NCI-H2196 (cell line): ENCODE measurements around the gene COX6B1.
"Not testable (repeated sequence)": the region's sequence is repeated elsewhere in the genome, so short reads cannot be mapped to it uniquely, and the experiment has no call there.

Experiments used
- DNase-seq: peaks from one replicate; lab custom pipeline; 2025; ENCODE audit not compliant: unreplicated experiment; lab: John Stamatoyannopoulos, UW

COX6B1 gene

DNA sequence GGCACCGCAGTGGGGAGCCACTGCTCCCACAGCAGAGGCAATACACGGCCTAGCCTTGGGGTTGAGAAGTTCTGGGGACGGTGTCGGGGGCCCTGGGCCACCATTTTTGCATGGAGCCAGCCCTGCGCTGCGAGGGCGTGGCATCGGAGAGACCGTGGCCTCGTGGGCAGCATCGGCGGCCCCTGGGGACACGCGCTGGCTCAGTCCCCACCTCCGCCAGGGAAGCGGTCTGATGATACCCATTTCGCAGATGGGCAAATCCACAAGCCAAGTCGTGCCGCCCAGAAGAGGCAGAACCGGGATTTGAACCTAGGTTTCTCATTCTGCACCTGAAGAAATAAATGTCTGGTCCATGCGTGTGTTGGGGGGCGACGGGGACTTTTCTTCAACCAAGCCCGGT lies 17.0 kb downstream of the COX6B1 start:
- DNase-seq, result no peak

DNA sequence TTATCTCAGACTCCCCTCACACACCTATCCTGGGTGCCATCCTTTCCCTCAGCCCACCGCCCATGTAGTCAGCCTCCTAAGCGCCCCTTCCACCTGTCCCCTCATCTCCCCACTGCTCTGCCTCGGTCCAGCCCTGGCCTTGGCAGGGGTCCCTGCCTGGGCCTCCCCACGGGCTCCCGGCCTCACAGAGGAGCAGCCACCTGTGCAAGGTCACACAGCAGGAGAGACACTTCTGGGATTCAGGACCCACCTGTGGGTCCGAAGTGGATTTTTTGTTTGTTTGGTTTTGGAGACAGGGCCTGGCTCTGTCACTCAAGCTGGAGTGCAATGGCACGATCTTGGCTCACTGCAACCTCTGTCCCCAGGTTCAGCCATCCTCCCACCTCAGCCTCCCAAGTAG lies 17.5 kb downstream of the COX6B1 start:
- no peak for DNase-seq

DNA sequence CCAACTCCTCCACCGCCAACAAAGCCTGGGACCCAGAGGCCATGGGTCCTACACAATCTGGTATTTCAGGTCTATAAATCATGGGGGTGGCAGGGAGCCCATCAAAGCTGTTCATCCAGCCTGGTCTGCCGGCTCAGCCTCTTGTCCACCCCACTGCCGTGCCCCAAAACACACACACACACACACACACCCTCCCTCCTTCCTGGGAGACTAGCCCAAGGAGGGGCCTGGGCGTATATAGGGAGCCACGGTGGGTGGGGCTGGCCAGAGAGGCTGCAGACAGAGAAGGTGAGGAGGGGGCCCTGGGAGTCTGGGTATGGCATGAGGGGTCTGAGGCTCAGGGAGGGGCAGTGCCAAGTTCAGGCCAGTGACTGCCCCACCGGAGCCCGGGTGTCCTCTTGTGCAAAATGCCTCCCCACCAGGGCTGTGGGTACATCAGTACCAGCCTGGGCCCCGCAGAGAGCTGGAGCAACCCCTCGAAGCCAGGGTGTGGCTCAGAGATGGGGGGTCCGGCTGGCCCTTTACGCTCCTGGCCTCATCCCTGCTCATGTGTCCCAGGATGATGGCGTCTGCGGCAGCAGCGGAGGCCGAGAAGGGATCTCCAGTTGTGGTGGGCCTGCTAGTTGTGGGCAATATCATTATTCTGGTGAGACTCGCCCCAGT lies 18.3 kb downstream of the COX6B1 start, which contains the start of gene UPK1A:
TSS of gene UPK1A (plus strand) at position 267 of the 663 bp plus-strand sequence. CDS start at position 563, 296 bp downstream.
- no peak for DNase-seq

DNA sequence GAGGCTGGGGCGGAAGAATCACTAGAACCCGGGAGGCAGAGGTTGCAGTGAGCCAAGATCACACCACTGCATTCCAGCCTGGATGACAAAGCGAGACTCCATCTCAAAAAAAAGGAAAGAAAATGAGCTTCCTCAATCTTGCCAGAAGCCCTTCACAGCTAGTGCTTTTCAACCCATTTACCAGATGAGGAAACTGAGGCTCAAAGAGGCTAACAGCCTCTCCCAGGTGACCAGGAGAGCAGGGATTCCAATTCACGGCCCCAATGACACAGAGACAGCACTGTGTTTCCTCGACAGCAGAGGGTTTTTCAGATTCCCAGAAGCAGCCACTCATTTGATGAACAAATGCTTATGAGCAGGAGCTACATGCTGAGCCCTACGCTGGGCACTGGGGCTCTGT lies 21.4 kb downstream of the COX6B1 start:
- no peak for DNase-seq

DNA sequence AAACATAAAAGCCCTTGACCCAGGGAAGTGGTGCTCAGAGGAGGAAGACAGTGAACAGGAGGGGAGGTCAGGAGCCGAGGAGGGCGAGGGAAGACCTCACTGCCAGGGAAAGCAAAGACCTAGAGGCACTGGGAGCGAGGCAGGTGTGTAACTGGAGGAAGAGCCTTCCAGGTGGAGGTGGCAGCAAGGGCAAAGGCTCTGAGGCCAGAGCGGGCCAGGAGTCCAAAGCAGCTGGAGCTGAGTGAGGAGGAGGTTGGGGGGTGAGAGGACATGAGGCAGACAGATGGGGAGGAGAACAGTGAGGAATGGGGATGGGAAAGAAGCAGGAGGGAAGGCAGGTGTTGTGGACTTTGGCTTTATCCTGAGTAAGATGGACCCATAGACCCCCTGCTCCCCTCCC lies 21.9 kb downstream of the COX6B1 start:
- no peak for DNase-seq

DNA sequence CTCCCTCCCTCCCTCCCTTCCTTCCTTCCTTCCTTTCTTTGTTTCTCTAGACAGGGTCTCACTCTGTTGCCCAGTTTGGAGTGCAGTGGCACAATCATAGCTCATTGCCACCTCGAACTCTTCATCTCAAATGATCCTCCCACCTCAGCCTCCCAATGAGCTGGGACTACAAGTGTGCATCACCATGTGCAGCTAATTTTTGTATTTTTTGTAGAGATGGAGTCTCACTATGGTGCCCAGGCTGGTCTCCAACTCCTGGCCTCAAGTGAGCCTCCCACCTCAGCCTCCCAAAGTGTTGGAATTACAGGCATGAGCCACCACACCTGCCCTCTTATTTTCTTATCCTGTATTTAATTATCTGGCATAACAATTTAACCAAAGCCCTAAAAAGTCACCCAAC lies 22.6 kb downstream of the COX6B1 start:
- DNase-seq, result no peak

DNA sequence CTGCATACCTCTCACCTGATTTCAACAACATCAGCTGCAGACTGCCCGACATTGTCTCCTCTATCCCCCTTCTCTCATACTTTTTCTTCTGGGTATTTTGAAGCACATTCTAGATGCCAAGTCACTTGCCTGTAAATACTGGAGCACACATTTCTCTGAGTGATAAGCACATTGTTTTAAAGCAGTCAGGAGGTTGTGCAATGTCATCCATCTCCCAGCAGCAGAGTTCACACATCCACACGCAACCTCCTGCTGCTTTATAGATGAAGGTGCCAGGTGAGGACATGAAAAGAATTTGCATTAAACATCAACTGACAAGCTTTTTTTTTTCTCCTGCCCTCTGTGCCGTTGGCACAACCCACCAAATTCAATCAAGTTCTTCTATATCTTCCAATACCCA lies 23.7 kb downstream of the COX6B1 start:
- no peak for DNase-seq

DNA sequence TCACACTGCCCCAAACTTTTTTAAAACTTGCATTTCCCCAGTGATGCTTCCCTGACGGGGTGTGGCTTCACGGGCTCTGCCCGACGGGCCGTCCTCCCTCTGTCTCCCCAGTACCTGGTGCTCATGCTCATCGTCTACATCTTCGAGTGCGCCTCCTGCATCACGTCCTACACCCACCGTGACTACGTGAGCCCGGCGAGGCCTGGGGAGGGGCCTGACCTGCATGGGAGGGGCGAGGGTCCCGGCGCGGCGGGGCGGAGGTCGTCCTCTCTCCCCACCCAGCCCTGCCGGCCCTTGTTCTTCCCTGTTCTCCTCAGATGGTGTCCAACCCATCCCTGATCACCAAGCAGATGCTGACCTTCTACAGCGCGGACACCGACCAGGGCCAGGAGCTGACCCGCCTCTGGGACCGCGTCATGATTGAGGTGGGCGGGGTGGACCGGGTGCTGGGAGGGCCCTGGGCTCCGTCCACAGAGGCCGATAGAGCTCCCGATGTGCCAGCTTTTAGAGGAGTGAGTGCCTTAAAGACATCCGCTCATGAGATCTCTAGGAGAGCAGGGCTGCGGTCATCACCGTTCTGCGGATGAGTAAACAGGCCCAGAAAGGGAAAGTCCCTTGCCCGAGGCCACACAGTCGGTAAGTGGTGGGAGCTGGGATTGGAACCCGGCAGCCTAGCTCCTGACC lies 25.1 kb downstream of the COX6B1 start:
- peak; percentile 60 for DNase-seq

DNA sequence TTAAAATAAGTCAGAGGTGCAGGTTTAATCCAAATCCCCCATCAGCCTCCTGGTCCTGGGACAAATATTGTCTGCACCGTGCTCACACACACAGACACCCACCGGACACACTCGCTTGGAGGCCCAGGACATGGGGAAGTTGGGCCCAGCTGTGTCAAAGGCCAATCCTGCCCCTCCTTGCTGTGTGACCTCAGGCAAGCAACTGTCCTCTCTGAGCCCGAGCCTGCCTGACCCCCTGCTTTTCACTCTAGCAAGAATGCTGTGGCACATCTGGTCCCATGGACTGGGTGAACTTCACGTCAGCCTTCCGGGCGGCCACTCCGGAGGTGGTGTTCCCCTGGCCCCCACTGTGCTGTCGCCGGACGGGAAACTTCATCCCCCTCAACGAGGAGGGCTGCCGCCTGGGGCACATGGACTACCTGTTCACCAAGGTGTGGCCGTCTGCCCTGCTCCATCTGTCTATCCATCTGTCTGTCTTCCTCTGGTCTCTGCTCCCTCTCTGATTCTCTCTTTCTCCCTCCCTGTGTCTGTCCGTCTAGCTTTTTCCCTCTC lies 27.5 kb downstream of the COX6B1 start:
- no peak for DNase-seq

DNA sequence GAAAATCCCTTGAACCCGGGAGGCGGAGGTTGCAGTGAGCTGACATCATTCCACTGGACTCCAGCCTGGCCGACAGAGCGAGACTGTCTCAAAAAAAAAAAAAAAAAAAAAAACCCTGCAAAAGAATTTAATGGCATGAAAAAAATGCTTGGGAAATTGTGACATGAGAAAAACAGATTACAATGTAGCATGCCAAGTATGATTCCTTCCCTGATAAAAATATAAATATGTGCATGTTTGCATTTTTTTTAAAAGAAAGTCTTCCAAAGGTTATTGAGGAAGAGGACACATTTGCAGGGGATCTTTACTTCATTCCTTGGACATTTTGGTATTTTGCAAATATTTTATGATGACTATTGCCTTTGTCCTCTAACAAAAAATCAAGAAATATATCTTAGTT lies 41.7 kb downstream of the COX6B1 start:
- no peak for DNase-seq

DNA sequence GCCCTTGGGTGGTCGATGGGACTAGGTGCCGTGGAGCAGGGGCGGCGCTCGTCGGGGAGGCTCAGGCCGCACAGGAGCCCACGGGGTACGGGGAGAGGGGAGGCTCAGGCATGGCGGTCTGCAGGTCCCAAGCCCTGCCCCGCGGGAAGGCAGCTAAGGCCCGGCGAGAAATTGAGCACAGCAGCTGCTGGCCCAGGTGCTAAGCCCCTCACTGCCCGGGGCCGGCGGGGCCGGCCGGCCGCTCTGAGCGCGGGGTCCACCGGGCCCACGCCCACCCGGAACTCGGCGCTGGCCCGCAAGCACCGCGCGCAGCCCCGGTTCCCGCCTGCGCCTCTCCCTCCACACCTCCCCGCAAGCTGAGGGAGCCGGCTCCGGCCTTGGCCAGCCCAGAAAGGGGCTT lies 43.0 kb downstream of the COX6B1 start:
- not testable (repeated sequence) for DNase-seq

DNA sequence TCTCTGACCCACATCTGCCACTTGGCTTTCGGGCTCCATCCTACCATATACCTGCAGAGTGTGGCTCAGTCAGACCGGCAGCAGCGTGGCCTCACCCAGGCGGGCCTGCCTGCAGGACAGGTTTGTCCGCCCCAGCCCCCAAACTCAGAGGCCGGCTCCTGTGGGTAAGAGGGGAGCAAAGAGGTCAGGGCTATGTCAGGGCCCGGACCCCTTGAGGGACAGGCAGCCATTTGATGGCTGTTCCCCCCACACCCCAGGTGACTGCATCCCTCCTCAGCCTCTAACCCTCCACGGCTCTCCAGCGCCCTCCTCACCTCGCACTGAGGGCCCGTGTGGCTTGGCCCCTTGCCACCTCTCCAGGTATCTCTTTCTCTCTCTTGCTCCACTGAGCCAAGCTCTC lies 43.9 kb downstream of the COX6B1 start:
- no peak for DNase-seq

DNA sequence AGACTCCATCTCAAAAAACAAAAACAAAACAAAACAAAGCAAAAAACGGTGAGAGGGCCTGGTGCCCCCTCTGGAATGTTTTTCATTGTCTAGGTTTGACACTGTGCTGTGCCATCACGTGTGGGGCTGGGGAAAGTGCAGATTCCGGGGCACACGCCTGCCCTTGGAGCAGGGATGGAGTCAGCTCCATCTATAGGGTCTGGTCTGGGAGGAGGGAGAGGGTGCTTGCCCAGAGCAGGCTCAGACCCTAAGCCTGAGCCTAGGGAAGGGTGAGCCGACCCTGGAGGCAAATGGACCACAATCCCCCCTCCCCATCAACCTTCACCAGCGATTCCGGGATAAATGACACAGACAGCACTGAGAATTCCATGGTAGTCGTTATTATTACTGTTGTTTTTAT lies 45.3 kb downstream of the COX6B1 start:
- DNase-seq, result no peak

DNA sequence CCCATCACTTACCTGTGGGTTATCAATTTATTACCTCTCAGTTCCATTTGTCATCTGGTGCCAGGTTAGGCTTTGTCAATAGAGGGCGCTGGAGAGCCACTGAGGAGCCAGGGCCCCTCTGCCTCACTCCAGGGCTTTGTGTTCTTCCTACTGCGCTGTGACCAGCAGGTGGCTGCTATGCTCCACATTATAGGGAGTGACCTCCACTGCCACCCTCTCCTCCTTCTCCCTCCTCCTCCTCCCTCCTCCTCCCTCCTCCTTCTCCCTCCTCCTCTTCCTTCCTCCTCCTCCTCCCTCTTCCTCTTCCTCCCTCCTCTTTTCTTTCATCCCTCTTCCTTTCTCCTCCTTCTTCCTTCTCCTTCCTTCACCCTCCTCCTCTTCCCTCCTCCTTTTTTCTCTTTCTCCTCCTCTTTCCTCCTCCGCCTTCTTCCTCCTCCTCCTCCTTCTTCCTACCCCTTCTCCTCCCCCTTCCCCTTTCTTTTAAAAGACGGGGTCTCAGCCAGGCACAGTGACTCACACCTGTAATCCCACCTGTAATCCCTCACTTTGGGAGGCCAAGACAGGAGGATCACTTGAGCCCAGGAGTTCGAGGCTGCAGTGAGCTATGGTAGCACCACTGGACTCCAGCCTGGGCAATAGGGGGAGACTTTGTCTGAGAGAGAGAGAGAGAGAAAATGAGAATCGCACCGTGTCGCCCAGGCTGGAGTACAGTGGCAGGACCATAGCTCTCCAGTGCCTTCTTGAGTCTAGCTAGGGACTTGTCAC lies 45.9 kb downstream of the COX6B1 start:
- peak; percentile 91 for DNase-seq

DNA sequence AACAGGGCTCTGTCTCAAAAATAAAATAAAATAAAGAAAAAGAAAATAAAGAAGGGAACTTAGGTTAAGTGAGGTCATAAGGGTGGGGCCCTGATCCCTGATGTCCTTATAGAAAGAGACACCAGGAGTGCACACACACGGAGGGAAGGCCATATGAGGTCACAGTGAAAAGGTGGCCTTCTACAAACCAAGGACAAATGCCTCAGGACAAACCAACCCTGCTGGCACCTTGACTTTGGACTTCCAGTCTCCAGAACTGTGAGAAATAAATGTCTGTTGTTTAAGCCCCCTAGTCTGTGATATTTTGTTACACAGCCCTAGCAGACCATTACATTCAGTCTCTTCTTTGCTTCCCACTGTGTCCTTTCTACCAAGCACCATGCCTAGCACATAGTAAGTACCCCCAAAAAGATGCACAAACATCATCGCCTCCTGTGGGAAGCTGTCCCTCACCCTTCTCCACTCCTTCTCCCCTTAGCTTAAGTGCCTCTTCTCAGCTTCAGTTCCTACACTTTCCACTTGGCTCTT lies 47.8 kb downstream of the COX6B1 start:
- DNase-seq, result no peak

DNA sequence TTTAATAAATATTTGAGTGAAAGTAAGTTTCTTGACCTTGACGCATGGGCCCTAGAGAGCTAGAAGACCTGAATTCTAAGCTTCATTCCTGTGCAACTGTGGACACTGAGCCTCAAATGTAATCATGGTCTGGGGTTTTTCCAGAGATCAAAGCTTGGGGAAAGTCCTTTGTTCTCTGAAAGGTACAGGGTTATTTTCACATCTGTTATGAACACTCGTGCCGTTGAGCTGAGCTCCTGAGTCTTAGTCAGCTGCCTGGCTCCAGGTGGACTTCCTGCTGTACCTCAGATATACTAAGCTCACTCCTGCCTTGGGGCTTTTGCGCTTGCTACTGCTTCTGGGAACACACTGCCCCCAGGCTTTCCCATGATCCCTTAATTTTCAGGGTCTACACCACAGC lies 48.7 kb downstream of the COX6B1 start:
- DNase-seq, result no peak

DNA sequence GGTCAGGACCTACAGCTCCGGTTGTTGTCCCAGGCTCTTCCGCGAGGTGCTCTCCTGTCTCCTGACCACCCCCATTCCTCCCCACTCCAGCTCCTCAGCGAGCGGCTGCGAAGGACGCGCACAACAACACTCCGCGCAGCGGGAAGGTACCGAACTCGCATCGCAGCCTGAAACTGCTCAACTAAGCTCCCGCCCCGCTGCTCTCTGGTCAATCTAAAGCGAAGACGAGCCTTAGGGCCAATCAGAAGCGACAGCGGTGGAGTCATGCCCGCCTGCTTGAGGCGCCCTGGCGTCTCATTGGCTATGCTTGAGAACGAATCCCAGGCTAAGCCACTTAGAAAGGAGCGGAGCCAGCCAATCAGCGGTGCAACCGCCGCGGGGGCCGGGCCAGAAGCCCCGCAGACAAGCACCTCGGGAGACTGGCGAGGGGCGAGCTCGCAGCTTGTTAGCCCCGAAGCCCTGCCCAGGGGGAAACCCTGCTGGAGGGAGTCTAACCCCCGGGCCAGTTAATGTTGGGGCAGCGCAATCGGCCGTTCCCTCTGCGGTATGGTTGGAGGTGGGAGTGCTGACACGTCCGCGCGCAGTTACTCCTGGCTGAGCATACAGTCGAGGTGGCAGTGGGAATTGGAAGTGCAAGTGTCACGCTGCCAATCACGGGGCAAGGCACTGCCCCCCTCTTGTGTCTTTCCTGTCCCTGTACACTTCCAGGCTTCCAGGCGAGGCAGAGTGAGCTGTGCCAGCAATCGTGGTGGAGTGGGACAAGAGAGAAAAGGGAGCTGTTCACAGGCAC lies 54.3 kb downstream of the COX6B1 start:
- DNase-seq, result peak; percentile 98

DNA sequence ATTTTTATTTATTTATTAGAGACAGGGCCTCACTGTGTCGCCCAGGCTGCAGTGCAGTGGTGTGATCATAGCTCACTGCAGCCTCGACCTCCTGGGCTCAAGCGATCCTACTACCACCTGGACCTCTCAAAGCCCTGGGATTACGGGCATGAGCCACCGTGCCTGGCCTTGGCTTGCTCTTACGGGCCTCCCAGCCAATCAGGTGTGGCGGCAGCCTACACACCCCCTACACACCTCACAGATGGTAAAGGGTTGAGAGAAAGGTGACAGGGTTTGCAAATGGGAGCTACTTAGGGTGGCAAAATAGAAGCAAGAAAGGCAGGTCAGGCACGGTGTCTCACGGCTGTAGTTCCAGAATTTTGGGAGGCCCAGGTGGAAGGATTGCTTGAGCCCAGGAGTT lies 55.2 kb downstream of the COX6B1 start:
- peak; percentile 63 for DNase-seq

DNA sequence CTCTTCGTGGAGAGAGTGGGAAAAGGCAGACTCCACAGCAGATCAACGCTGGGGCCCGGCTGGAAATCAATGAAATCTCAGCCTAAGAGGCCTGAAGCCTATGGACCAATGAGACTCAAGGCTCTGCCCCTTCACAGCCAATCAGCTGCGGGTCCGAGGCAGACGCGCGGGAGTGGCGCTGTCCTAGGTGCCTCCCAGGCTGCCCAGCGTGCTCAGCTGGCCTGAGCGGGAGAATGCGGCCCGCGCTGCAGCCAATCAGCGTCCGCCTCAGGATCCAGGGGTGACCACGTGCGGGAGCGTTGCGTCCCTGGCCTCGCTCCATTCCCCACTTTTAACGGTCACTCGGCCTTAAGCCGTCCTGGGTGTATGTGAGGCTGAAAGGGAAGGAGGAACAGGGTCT lies 56.1 kb downstream of the COX6B1 start, which contains the start of gene ZBTB32:
TSS of gene ZBTB32 (plus strand) at position 341 of the 400 bp plus-strand sequence. CDS start 10,069 bp downstream, outside the sequence.
- DNase-seq, result no peak
